ENCODE data around the gene MLX. TPM values are rescaled to one million over a fixed set of nuclear protein-coding genes. Genes with fewer than 3 reads are reported as not detected.

Gene MLX
- total RNA-seq, 1 experiment from 2014 or later = 25.8 TPM

DNA sequence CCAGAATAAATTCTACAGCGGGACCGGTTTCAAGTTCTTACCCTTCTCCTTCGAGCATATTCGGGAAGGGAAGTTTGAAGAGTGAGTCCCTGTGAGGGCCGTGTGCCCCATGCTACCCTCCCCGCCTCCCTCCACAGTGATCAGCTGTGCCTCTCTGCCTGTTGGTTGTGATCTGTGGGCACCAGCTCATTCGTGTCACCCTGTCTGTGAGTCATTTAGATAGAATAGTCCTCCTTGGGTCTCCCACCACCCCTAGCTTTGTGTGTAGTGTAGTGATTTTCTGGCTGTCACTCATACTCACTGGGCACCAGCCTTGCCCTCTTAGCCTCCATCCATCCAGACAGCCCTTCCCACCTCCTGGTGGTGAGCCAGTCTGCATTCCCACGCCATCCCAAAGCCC lies 45.9 kb upstream of the MLX start:
- CTCF ChIA-PET = no interaction called here
- no peak overlapping the region for H3K9ac ChIP-seq (ENCODE audit: low read length)

DNA sequence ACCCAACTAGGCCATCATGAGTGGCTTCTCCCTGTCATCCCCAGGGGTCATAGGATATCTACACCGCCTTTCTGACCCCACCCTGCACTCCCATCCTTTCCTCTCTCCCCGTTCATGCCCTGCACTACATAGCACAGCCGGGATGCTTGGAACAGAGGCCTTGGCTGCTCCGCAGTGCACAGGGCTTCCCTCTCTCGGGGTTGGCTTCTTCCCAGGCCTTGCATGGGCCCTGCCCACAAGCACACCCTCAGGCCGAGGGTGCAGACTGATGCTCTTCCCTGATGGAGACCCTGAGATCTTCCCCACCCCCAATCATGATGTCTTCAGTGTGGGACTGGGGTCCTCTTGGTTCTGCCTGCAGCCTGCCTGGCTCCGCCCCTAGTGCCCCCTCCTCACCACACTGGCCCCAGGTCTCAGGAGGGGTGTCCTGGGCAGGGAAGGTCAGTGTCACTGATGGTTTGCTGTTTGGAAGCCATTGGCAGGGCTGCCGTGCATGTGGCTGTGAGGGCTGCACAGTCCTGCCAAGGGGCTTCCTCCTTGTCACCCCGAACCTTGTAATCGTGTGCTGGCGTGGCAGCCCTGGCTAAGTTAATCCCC lies 45.1 kb upstream of the MLX start:
- POLR2A ChIA-PET (ENCODE audit: unreplicated experiment) = no interaction called here
- H4K20me1 ChIP-seq (ENCODE audit: low read length) = no peaks in the 10 kb centered on the region

More for the DNA sequence above, 45.9 kb upstream of the MLX start:
- Histone ChIP-seq H3K4me3 (ENCODE audit: low read length) (no peak overlapping the region), H3K79me2 (ENCODE audit: low read length) (no peaks in the 10 kb centered on the region), H3K4me2 (ENCODE audit: low read length) (no peak overlapping the region), H3K27me3 (ENCODE audit: low read length) (no peaks in the 10 kb centered on the region), H3K27ac (ENCODE audit: low read length) (peak overlapping the region; percentile 74), H3K36me3 (ENCODE audit: low read depth, low read length) (no peaks in the 10 kb centered on the region; the same call in 1 of the 2 replicates), H3K9me2 (replicated peaks; ENCODE audit: low read length) (no peaks in the 10 kb centered on the region), H3K4me1 (ENCODE audit: insufficient read depth, low read length) (peaks cover 30% of the 10 kb centered on the region), H3K9me3 (ENCODE audit: low read length) (no peaks in the 10 kb centered on the region), H4K20me1 (ENCODE audit: low read length) (no peaks in the 10 kb centered on the region), H3F3A (ENCODE audit: low read length, unreplicated experiment) (no peaks in the 10 kb centered on the region), H2AFZ (ENCODE audit: low read length) (no peak overlapping the region)
- DNase-seq (no peak), ATAC-seq (no peak)
- TF ChIP-seq EZH2phosphoT487 (IDR thresholded peaks at IDR 0.05; ENCODE audit: borderline replicate concordance, low read length) (no peak), EZH2 (IDR thresholded peaks at IDR 0.05; ENCODE audit: low read length, unreplicated experiment) (no peak), CTCF (conservative IDR thresholded peaks at IDR 0.05; ENCODE audit: low read depth, low read length) (no peak)
- POLR2A ChIA-PET (ENCODE audit: unreplicated experiment) = no interaction called here
- intact Hi-C loops (cut with micrococcal nuclease) = no loop called here
- BruUV-seq (replicated peaks) = no TSS peak

GRCh38 chr17:42522263-42522790 lies 44.6 kb upstream of the MLX start:
- intact Hi-C loops (cut with micrococcal nuclease) = no loop called here
- Histone ChIP-seq H3K27me3 (ENCODE audit: low read length) (no peaks in the 10 kb centered on the region), H3K9ac (ENCODE audit: low read length) (no peak overlapping the region), H3K4me3 (ENCODE audit: low read length) (no peak overlapping the region), H3F3A (ENCODE audit: low read length, unreplicated experiment) (no peaks in the 10 kb centered on the region), H3K9me2 (replicated peaks; ENCODE audit: low read length) (no peaks in the 10 kb centered on the region), H3K36me3 (ENCODE audit: low read depth, low read length) (no peaks in the 10 kb centered on the region; the same call in 1 of the 2 replicates), H3K27ac (ENCODE audit: low read length) (no peak overlapping the region), H3K79me2 (ENCODE audit: low read length) (no peaks in the 10 kb centered on the region), H3K9me3 (ENCODE audit: low read length) (no peaks in the 10 kb centered on the region), H4K20me1 (ENCODE audit: low read length) (no peaks in the 10 kb centered on the region), H3K4me1 (ENCODE audit: insufficient read depth, low read length) (peaks cover 30% of the 10 kb centered on the region), H3K4me2 (ENCODE audit: low read length) (no peak overlapping the region), H2AFZ (ENCODE audit: low read length) (no peak overlapping the region)
- CTCF ChIA-PET = no interaction called here
- BruUV-seq (replicated peaks) = no TSS peak
- ATAC-seq (no peak), DNase-seq (no peak)
- POLR2A ChIA-PET (ENCODE audit: unreplicated experiment) = no interaction called here
- TF ChIP-seq EZH2 (IDR thresholded peaks at IDR 0.05; ENCODE audit: low read length, unreplicated experiment) = no peak
- TF ChIP-seq EZH2phosphoT487 (IDR thresholded peaks at IDR 0.05; ENCODE audit: borderline replicate concordance, low read length) = no peak
- no peak for TF ChIP-seq CTCF (conservative IDR thresholded peaks at IDR 0.05; ENCODE audit: low read depth, low read length)

More for the DNA sequence above, 45.1 kb upstream of the MLX start:
- Histone ChIP-seq H3K4me2 (ENCODE audit: low read length) (no peak overlapping the region), H3K36me3 (ENCODE audit: low read depth, low read length) (no peaks in the 10 kb centered on the region; the same call in 1 of the 2 replicates), H3K4me1 (ENCODE audit: insufficient read depth, low read length) (peaks cover 30% of the 10 kb centered on the region), H3K9me3 (ENCODE audit: low read length) (no peaks in the 10 kb centered on the region), H2AFZ (ENCODE audit: low read length) (no peak overlapping the region), H3K27me3 (ENCODE audit: low read length) (no peaks in the 10 kb centered on the region), H3K9ac (ENCODE audit: low read length) (no peak overlapping the region), H3K4me3 (ENCODE audit: low read length) (no peak overlapping the region), H3F3A (ENCODE audit: low read length, unreplicated experiment) (no peaks in the 10 kb centered on the region), H3K9me2 (replicated peaks; ENCODE audit: low read length) (no peaks in the 10 kb centered on the region), H3K79me2 (ENCODE audit: low read length) (no peaks in the 10 kb centered on the region), H3K27ac (ENCODE audit: low read length) (no peak overlapping the region)
- CTCF ChIA-PET = no interaction called here
- intact Hi-C loops (cut with micrococcal nuclease) = no loop called here
- DNase-seq (no peak), ATAC-seq (no peak)
- no TSS peak for BruUV-seq (replicated peaks)
- no peak for TF ChIP-seq EZH2phosphoT487 (IDR thresholded peaks at IDR 0.05; ENCODE audit: borderline replicate concordance, low read length)
- no peak for TF ChIP-seq EZH2 (IDR thresholded peaks at IDR 0.05; ENCODE audit: low read length, unreplicated experiment)

Measured in PC-3 (cell line).